Endothelial cell of umbilical vein (primary cell): ENCODE results near the gene CLEC5A. TPM values are rescaled to one million over a fixed set of nuclear protein-coding genes. Genes with fewer than 3 reads are reported as not detected.

ENCODE experiments used
- BruUV-seq: library from RNA; stranded (reverse); fragments of 400-500 nt; replicated peaks from 2 replicates; lab custom pipeline; 2021; lab: Mats Ljungman, UMichigan
- CTCF ChIA-PET: fragments of 300-600, 350-600 bp; sonication (Branson Sonifier 250); formaldehyde crosslinking; loops from one replicate; lab custom pipeline; 2021; ENCODE audit warnings: antibody characterized with exemption, inconsistent platforms; lab: Charles Lee
- POLR2A ChIA-PET: fragments of 300-600, 350-600 bp; sonication (Branson Sonifier 250); formaldehyde crosslinking; loops from one replicate; lab custom pipeline; 2021; ENCODE audit warnings: antibody characterized with exemption, inconsistent platforms; lab: Charles Lee
- DNase-seq: peaks from one replicate; pipeline ENCODE4 v3.0.0-alpha.2; 2011; ENCODE audit warnings: low read depth, low spot score
- FAIRE-seq: peaks from 2 replicates; lab custom pipeline; 2011; peaks lifted over from hg19 to GRCh38; lab: Jason Lieb, UNC
- H2AFZ ChIP-seq: 2 replicates; pipeline ENCODE4 v1.6.0; 2012; ENCODE audit warnings: low read depth, low read length, control low read depth, inconsistent platforms
- H3K27ac ChIP-seq: 2 replicates; pipeline ENCODE4 v1.5.1; 2011; ENCODE audit warnings: low read depth, mild to moderate bottlenecking, control low read depth, low read length, moderate library complexity; ENCODE audit not compliant: insufficient read depth
- H3K27me3 ChIP-seq, 2 experiments: 2 replicates each; pipeline versions ENCODE4 v1.6.0 to v1.6.1; 2011; ENCODE audit warnings: low read length in 2 of 2, mixed read lengths in 1 of 2; ENCODE audit not compliant: control insufficient read depth in 2 of 2, insufficient read depth in 2 of 2
- H3K36me3 ChIP-seq, 2 experiments: 2 replicates in 1 of 2; 3 replicates in 1 of 2; pipeline ENCODE4 v1.5.1; 2011; ENCODE audit warnings: low read length in 2 of 2, mild to moderate bottlenecking in 1 of 2, moderate library complexity in 1 of 2; ENCODE audit not compliant: control insufficient read depth in 2 of 2, insufficient read depth in 2 of 2; ENCODE audit errors: extremely low read depth in 1 of 2
- H3K4me1 ChIP-seq: 3 replicates; pipeline ENCODE4 v1.5.1; 2011; ENCODE audit warnings: mild to moderate bottlenecking, low read length; ENCODE audit not compliant: control insufficient read depth, insufficient read depth; ENCODE audit errors: extremely low read depth
- H3K4me2 ChIP-seq: 2 replicates; pipeline ENCODE4 v1.6.1; 2011; ENCODE audit warnings: low read length, control low read depth, mixed read lengths; ENCODE audit not compliant: insufficient read depth
- H3K4me3 ChIP-seq, 3 experiments: fragments of 200-600 bp in 1 of 3; sonication (generic), shearing (Covaris generic) in 1 of 3; replicated peaks in 1 of 3; 2 replicates each; pipeline ENCODE4 v1.5.1; 2011 to 2016; ENCODE audit warnings: control low read depth in 3 of 3, low read length in 3 of 3, mild to moderate bottlenecking in 2 of 3, inconsistent platforms in 1 of 3, low read depth in 1 of 3, moderate library complexity in 1 of 3; ENCODE audit not compliant: insufficient read depth in 1 of 3
- H3K79me2 ChIP-seq: 2 replicates; pipeline ENCODE4 v1.6.0; 2012; ENCODE audit warnings: low read length, inconsistent platforms; ENCODE audit not compliant: control insufficient read depth, insufficient read depth
- H3K9ac ChIP-seq: replicated peaks from 2 replicates; pipeline ENCODE3; 2011; ENCODE audit warnings: low read length, control low read depth; ENCODE audit not compliant: insufficient read depth; ENCODE audit errors: extremely low read depth
- H3K9me1 ChIP-seq: replicated peaks from 3 replicates; pipeline ENCODE4 v1.6.0; 2011; ENCODE audit warnings: mild to moderate bottlenecking, low read length; ENCODE audit not compliant: control insufficient read depth, insufficient read depth; ENCODE audit errors: extremely low read depth
- H3K9me3 ChIP-seq: replicated peaks from 2 replicates; pipeline ENCODE4 v1.5.1; 2012; ENCODE audit warnings: low read length, inconsistent platforms; ENCODE audit not compliant: control insufficient read depth, insufficient read depth
- H4K20me1 ChIP-seq: replicated peaks from 2 replicates; pipeline ENCODE3; 2011; ENCODE audit warnings: mild to moderate bottlenecking, low read length; ENCODE audit not compliant: control insufficient read depth, insufficient read depth; ENCODE audit errors: extremely low read depth
- EZH2 ChIP-seq: IDR thresholded peaks from 2 replicates; pipeline ENCODE4 v1.6.1; 2012; ENCODE audit warnings: borderline replicate concordance, low read depth, mild to moderate bottlenecking, moderate library complexity, low read length, inconsistent platforms; ENCODE audit not compliant: severe bottlenecking
- FOS ChIP-seq: IDR thresholded peaks from 2 replicates; pipeline ENCODE4 v1.6.1; 2011; ENCODE audit warnings: mild to moderate bottlenecking, low read length, moderate library complexity, borderline replicate concordance; ENCODE audit not compliant: insufficient read depth
- JUN ChIP-seq: IDR thresholded peaks from 2 replicates; pipeline ENCODE4 v1.6.1; 2011; ENCODE audit warnings: borderline replicate concordance, low read depth; ENCODE audit not compliant: insufficient read length, insufficient read depth
- MYC ChIP-seq: IDR thresholded peaks from one replicate; pipeline ENCODE4 v1.6.1; 2011; ENCODE audit warnings: mild to moderate bottlenecking, low read depth, low read length
- POLR2A ChIP-seq: IDR thresholded peaks from 2 replicates; pipeline ENCODE4 v1.6.1; 2012; ENCODE audit warnings: low read depth, mild to moderate bottlenecking, control low read depth, low read length
- dilution Hi-C: fragments of 300-500 bp; cut with MboI; formaldehyde crosslinking; loops from one replicate; pipeline ENCODE4 v1.15.0; 2019; ENCODE audit warnings: low sequenced_read_pairs; ENCODE audit not compliant: extremely low pct_ligation_motif_present
- intact Hi-C: fragments of 100-400 bp; cut with micrococcal nuclease; formaldehyde crosslinking; loops from one replicate; pipeline ENCODE4 v1.10.0; 2022
- polyA plus RNA-seq, 4 experiments: library from polyadenylated mRNA; depleted of rRNA in 3 of 4; stranded (reverse) in 3 of 4; unstranded in 1 of 4; fragments of >200 nt; gene quantifications; 2 replicates each; pipeline versions ENCODE4 v1.2.1 to v1.2.3, GENCODE V29; 2011 to 2012; ENCODE audit warnings: missing spikeins in 1 of 4
- total RNA-seq: library from RNA; stranded (reverse); gene quantifications from 2 replicates; pipeline ENCODE4 v1.2.3, GENCODE V29; 2021
- TF ChIP-seq, protein P1 (sequence below): IDR thresholded peaks from 2 replicates; pipeline ENCODE4 v1.6.1; 2011; ENCODE audit not compliant: insufficient read depth, insufficient read length
- TF ChIP-seq, protein P2 (sequence below), 2 donors: IDR thresholded peaks; 1 replicate in 1 of 2; 2 replicates in 1 of 2; pipeline ENCODE4 v1.5.1; 2011; ENCODE audit warnings: low read length in 2 of 2, mild to moderate bottlenecking in 2 of 2, moderate library complexity in 2 of 2, control low read depth in 1 of 2, inconsistent platforms in 1 of 2, low read depth in 1 of 2; ENCODE audit not compliant: insufficient read depth in 1 of 2; ENCODE audit errors: extremely low read depth in 1 of 2

CLEC5A gene
- total and polyA plus RNA-seq, 2 donors (not counting 3 experiments of a cell fraction or from before 2014, with no cell fraction given) = not detected

DNA sequence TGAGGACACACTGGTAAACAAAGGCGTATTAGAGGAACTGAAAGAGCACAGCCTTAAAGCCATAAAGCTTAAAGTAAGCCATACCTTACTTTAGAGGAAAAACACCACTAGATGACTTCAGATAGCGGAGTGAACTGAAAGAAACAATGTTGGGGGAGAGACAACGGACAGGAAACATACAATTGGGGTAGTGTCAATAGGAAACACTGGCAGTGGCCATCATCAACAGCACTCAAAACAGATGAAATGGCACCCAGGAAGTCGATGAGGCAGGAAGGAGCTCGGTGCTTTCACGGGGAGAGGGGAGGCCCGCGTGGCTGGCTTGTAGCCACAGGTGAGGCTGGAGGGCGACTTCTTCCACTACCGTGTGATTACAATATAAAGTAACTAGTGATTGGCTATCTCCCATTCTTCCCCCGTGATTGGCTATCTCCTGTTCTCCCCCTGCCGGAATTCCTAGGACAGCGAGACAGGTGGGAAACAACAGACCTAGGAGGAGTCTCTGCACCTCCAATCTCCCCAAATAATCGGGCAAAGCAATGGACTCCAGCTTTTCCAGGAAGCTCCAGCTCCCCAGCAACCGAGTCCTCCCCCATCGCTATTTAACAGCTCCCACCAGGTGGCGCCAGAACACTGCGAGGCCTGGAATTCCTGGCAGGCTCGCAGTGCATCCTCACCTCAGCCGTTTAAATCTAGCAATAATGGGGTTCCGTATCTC lies 29.2 kb upstream of the CLEC5A start:
- POLR2A ChIA-PET = no interaction called here
- H3K9ac ChIP-seq = no peak overlapping the region
- no peaks in the 10 kb centered on the region for H3K9me1 ChIP-seq
- TF ChIP-seq JUN = no peak
- no peak for TF ChIP-seq FOS
- TF ChIP-seq, protein P1, sequence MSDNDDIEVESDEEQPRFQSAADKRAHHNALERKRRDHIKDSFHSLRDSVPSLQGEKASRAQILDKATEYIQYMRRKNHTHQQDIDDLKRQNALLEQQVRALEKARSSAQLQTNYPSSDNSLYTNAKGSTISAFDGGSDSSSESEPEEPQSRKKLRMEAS = no peak
- no peak for TF ChIP-seq EZH2
- TF ChIP-seq POLR2A = no peak
- no peak for TF ChIP-seq MYC
- TF ChIP-seq, protein P2, sequence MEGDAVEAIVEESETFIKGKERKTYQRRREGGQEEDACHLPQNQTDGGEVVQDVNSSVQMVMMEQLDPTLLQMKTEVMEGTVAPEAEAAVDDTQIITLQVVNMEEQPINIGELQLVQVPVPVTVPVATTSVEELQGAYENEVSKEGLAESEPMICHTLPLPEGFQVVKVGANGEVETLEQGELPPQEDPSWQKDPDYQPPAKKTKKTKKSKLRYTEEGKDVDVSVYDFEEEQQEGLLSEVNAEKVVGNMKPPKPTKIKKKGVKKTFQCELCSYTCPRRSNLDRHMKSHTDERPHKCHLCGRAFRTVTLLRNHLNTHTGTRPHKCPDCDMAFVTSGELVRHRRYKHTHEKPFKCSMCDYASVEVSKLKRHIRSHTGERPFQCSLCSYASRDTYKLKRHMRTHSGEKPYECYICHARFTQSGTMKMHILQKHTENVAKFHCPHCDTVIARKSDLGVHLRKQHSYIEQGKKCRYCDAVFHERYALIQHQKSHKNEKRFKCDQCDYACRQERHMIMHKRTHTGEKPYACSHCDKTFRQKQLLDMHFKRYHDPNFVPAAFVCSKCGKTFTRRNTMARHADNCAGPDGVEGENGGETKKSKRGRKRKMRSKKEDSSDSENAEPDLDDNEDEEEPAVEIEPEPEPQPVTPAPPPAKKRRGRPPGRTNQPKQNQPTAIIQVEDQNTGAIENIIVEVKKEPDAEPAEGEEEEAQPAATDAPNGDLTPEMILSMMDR (IDR thresholded peaks at IDR 0.05; ENCODE audit: extremely low read depth in 1 of 2, insufficient read depth in 1 of 2, low read depth in 1 of 2, low read length in 2 of 2) = peak; percentile 63 to 73
- H3K36me3 ChIP-seq = no peaks in the 10 kb centered on the region
- dilution Hi-C loops = no loop called here
- FAIRE-seq (peak; percentile 33), DNase-seq (peak; percentile 12)
- H2AFZ ChIP-seq = peak overlapping the region; percentile 26
- no peaks in the 10 kb centered on the region for H3K27me3 ChIP-seq
- no peak overlapping the region for H3K27ac ChIP-seq
- H4K20me1 ChIP-seq = no peaks in the 10 kb centered on the region
- no peaks in the 10 kb centered on the region for H3K9me3 ChIP-seq
- CTCF ChIA-PET = interaction anchor here (0.6 to 1.9 kb wide), 4 partner anchors 9 to 383 kb away, joined by 3 to 9 read pairs (median 3); no protein-coding TSS in a partner anchor
- no peak overlapping the region for H3K4me2 ChIP-seq
- H3K79me2 ChIP-seq = no peaks in the 10 kb centered on the region
- no peak overlapping the region for H3K4me3 ChIP-seq
- BruUV-seq = no TSS peak
- no peaks in the 10 kb centered on the region for H3K4me1 ChIP-seq
- intact Hi-C loops = loop anchor here (1.0 to 5.0 kb wide), 2 partner anchors 324 to 326 kb away; no protein-coding TSS in a partner anchor
